Ascending aorta (tissue), 2 donors: ENCODE measurements around the gene ANTXR1. TPM values are rescaled to one million over a fixed set of nuclear protein-coding genes. Genes with fewer than 3 reads are reported as not detected.
A peak's percentile ranks its signal among the peaks of the same experiment; 100 is the strongest.

Experiments
- DNase-seq, 2 donors: peaks; one replicate each; pipeline ENCODE4 v3.0.0-alpha.2; 2019; ENCODE audit warnings: low spot score in 2 of 2
- H3K27ac ChIP-seq, 2 donors: fragments of 200-600 bp; sonication (generic); one replicate each; pipeline ENCODE4 v1.5.1; 2016 to 2017; ENCODE audit warnings: mild to moderate bottlenecking in 1 of 2
- H3K27me3 ChIP-seq: fragments of 200-600 bp; sonication (generic); one replicate; pipeline ENCODE4 v1.5.1; 2017
- H3K36me3 ChIP-seq, 2 donors: fragments of 200-600 bp; sonication (generic); one replicate each; pipeline ENCODE4 v1.5.1; 2016
- H3K4me1 ChIP-seq, 2 donors: fragments of 200-600 bp; sonication (generic); one replicate each; pipeline ENCODE4 v1.5.1; 2016 to 2017; ENCODE audit warnings: mild to moderate bottlenecking in 1 of 2
- H3K4me3 ChIP-seq, 2 donors: fragments of 200-600 bp; sonication (generic); one replicate each; pipeline ENCODE4 v1.5.1; 2016 to 2017; ENCODE audit warnings: mild to moderate bottlenecking in 1 of 2
- H3K9me3 ChIP-seq, 2 donors: fragments of 200-600 bp; sonication (generic); one replicate each; pipeline ENCODE4 v1.5.1; 2016
- CTCF ChIP-seq, 3 experiments: fragments of 200-600 bp in 2 of 3; fragments of 450-650 bp in 1 of 3; sonication (generic) in 2 of 3; IDR thresholded peaks; one replicate each; pipeline ENCODE4 v1.5.1; 2016 to 2019; ENCODE audit warnings: antibody characterized with exemption in 3 of 3, mild to moderate bottlenecking in 1 of 3, moderate library complexity in 1 of 3
- intact Hi-C: fragments of 100-400 bp; cut with DNase I; formaldehyde crosslinking; loops from one replicate; pipeline ENCODE4 v1.15.1; 2023
- total RNA-seq: library from RNA; depleted of rRNA; stranded (reverse); fragments of >200 nt; gene quantifications from one replicate; pipeline ENCODE4 v1.1.0, GENCODE V29; 2016

ANTXR1 gene
- total RNA-seq: 90.3 TPM

GRCh38 chr2:69013142-69013839 is at the start of gene ANTXR1:
ANTXR1 (plus strand) TSS chr2:69013179; CDS start chr2:69013500, 321 bp downstream.
- H3K4me1 ChIP-seq: peaks cover 0 to 15% of the 10 kb centered on the region in 2 donors
- intact Hi-C loops: loop anchor here (1.0 to 5.0 kb wide), 5 partner anchors 71 to 294 kb away; no protein-coding TSS in a partner anchor
- DNase-seq: peak in 1 of 2 donors; percentile 78

GRCh38 chr2:68964282-68964681 is 48.7 kb upstream of the ANTXR1 start:
- Histone ChIP-seq H3K9me3 (no peaks in the 10 kb centered on the region), H3K36me3 (no peaks in the 10 kb centered on the region), H3K27me3 (no peaks in the 10 kb centered on the region), H3K4me3 (no peak overlapping the region), H3K27ac (no peak overlapping the region), H3K4me1 (no peaks in the 10 kb centered on the region)
- TF ChIP-seq CTCF (IDR thresholded peaks at IDR 0.05): no peak
- intact Hi-C loops: no loop called here
- DNase-seq: no peak

More at GRCh38 chr2:69013142-69013839, at the start of gene ANTXR1:
- Histone ChIP-seq H3K27me3 (no peaks in the 10 kb centered on the region), H3K27ac (peak within 1 kb of the TSS; percentile 81 to 87), H3K9me3 (no peaks in the 10 kb centered on the region), H3K4me3 (peak within 1 kb of the TSS; percentile 77 to 87), H3K36me3 (no peaks in the 10 kb centered on the region)
- TF ChIP-seq CTCF (IDR thresholded peaks at IDR 0.05): peak in 2 of 3 experiments; percentile 16 to 28

- intact Hi-C loops: no loop called here
- Histone ChIP-seq H3K27me3 (no peaks in the 10 kb centered on the region), H3K4me1 (peaks cover 0 to 4% of the 10 kb centered on the region in 2 donors), H3K9me3 (no peaks in the 10 kb centered on the region), H3K27ac (no peak overlapping the region), H3K36me3 (no peaks in the 10 kb centered on the region), H3K4me3 (no peak overlapping the region)
- DNase-seq: no peak
- no peak for TF ChIP-seq CTCF (IDR thresholded peaks at IDR 0.05)
Measured at GRCh38 chr2:68968221-68968620, 44.8 kb upstream of the ANTXR1 start.

- Histone ChIP-seq H3K9me3 (no peaks in the 10 kb centered on the region), H3K36me3 (no peaks in the 10 kb centered on the region), H3K4me3 (no peak overlapping the region), H3K27me3 (no peaks in the 10 kb centered on the region), H3K27ac (no peak overlapping the region), H3K4me1 (peaks cover 0 to 4% of the 10 kb centered on the region in 2 donors)
- DNase-seq: no peak
- no peak for TF ChIP-seq CTCF (IDR thresholded peaks at IDR 0.05)
- intact Hi-C loops: no loop called here
Measured at GRCh38 chr2:68969736-68970490, 43.1 kb upstream of the ANTXR1 start.

GRCh38 chr2:68970566-68971265 is 42.3 kb upstream of the ANTXR1 start:
- Histone ChIP-seq H3K4me3 (no peak overlapping the region), H3K27ac (peak overlapping the region in 1 of 2 donors; percentile 18), H3K36me3 (no peaks in the 10 kb centered on the region), H3K4me1 (peaks cover 0 to 6% of the 10 kb centered on the region in 2 donors), H3K27me3 (no peaks in the 10 kb centered on the region), H3K9me3 (no peaks in the 10 kb centered on the region)
- TF ChIP-seq CTCF (IDR thresholded peaks at IDR 0.05): no peak
- intact Hi-C loops: no loop called here
- DNase-seq: no peak
